ENCODE measurements around the gene RAVER2.

DNA sequence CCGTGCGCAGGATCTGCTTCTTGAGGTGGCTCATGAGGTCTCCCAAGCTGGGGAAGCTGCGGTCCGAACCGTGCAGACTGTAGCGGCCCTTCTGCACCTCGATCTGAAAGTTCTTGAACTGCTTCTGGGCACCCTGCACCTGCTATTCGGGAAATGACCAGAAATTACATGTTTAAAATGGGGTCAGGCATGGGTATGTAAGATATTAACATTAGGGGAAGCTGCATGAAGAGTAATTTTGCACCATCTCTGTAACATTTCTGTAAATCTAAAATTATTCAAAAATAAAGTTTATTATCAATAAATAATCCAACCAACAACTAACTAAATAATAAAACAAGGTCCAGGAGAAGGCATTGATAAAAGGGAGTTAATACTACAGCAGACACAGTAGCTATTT is 110.7 kb downstream of the RAVER2 start:
- TF ChIP-seq CTCF (IDR thresholded peaks at IDR 0.05) (no peak), POLR2AphosphoS5 (IDR thresholded peaks at IDR 0.05) (no peak), POLR2A (IDR thresholded peaks at IDR 0.05) (no peak)

Measured in gastroesophageal sphincter (tissue), 3 donors.